IPS DF 4.7 (cell line): ENCODE results near the gene LRP4.

ENCODE experiments used
- DNase-seq: peaks from one replicate; pipeline ENCODE4 v3.0.0-alpha.2; 2013; ENCODE audit warnings: low spot score; ENCODE audit errors: extremely low read depth

Gene LRP4

DNA sequence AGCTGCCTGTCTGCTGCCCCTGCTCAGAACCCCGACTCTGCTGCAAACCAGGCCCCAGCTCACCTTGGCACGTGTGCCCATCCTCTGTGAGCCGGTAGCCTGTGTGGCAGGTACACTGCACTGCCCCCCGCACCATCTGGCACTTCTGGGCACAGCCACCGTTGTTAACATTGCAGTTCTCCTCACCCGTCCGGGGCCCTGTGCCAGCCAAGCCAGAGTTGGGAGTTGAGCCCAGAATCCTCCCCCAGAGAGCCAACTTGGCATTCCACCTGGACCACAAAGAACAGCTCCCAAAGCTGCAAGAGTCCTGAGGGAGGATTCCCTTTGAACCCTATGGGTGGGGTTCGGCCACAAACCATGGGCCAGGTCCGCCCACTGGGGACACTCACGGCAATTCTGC lies 22.5 kb downstream of the LRP4 start:
- no peak for DNase-seq

DNA sequence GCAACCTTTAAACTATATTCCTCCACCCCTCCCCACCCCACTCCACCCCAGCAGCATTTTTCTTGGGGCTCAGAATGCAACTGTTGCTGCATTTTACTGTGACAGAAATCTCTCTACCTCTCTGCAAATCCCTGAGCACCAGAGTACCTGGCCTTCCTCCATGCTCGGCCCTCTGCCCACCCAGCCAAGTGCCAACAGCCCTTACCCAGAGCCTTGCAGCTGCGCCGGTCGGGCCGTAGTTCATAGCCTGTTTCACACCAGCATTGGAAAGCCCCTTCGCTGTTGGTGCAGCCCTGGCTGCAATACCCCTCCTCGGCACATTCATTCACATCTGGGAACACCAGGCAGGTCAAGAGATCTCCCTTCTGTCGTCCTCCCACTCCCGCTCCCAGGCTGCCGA lies 23.4 kb downstream of the LRP4 start:
- DNase-seq: no peak

DNA sequence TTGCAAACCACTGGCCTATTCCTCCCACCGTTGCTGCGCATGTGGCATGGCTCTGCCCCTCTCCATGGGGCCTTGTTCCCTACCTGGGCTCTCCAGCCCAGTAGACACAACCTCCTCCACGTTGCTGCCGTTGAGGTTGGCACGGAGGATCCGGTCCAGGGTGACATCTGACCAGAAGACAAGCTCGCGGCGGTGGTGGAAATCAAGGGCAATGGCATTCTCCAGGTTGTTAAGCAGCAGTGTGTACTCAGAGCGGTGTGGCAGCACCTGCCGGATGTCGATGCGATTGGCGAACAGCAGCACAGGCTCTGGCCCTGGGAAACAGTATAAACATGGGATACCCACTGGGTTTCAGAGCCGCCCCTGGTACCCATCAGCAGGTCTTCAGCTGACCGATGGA lies 23.8 kb downstream of the LRP4 start:
- no peak for DNase-seq

DNA sequence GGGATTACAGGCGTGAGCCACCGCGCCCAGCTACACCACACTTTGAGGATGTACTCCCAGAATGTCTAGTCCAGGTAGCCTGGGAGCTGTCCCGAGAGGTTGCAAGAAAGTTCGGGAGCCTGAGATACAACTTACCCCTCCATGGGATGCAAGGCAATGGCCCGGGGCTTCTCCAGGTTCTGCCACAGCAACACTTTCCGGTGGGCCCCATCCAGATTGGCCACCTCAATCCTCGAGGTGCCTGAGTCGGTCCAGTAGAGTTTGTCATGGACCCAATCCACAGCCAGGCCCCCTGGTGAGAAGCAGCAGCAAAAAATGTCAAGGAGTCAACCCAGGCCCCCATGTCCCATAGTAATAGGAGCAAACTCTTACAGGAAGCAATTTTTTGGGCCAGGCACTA lies 25.5 kb downstream of the LRP4 start:
- no peak for DNase-seq

DNA sequence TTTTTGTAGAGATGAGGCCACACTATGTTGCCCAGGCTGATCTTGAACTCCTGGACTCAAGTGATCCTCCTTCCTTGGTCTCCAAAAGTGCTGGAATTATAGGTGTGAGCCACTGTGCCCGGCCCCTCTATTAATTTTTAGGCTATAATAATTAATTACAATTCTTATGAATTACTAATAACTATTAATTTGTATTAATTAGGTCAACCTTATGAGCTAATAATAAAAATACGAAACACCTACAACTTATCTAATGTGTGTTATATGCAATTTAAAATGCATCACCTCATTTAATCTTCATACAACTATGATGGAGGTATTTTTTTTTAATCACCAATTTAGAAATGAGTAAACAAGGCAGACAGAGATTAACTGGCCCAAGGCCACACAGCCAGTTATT lies 26.2 kb downstream of the LRP4 start:
- DNase-seq: no peak

DNA sequence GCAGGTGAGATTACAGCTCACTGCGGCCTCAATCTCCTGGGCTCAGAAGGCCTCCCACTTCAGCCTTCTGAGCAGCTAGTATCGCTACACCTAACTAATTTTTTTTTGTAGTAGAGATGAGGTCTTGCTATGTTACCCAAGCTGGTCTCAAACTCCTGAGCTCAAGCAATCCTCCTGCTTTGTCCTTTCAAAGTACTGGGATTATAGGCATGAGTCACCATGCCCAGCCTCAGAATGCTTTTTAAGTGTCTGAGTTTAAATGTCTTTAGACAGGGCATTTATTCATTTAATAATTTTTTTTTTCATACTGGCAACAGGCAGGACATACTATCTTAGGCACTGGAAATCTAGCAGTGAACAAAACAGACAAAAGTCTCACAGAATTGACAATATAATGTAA lies 27.7 kb downstream of the LRP4 start:
- no peak for DNase-seq

DNA sequence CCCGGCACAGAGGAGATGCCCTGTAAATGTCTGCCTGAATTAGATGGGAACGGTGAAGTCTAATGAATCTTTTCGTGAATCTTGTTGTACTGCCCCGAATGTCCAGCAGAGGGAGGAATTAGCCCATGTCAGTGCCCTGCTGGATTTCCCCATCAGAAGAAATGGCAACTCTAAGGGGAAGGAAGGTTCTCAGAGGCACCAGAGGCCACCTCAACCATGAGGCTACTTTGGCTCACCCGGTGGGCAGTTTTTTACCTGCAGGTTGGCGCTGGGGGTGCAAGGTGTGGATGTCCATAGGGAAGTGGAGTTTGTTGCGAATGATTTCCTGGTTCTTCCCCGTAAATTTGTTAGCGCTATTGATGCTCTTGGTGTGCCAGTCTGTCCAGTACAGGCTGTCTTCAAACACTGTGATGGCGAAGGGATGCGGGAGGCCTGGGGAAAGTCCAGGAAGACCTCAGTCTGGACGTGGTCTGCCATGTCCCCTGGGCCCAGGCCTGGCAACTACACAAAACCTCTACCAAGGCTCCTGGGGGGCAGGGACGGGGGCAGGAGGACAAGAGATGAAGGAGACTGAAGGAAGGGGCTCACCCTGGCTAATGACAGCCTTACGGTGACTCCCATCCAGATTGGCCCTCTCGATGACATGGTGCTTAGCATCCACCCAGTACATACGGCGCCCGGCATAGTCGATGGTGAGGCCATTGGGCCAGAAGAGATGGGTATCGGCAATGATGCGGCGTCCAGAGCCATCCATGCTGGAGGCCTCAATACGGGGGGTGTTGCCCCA lies 28.5 kb downstream of the LRP4 start:
- DNase-seq: peak; percentile 60

DNA sequence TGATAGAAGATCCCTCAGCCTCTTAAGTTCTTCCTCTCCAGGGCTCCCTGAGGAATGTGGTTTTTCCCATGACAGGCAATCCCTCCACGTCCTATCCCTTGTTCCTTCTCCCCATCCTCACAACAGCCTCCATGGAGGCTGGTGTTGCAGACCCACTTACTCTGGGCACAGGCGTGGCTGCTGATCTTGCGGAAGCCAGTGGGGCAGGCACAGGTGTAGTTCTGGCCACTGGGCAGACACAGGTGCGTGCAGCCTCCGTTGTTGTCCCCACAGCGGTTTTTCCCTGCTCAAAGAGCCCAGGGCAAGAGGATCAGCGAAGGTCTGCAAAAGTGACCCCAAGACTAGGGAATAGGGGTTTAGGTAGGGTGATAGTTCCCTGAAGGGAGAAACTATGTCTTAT lies 29.1 kb downstream of the LRP4 start:
- DNase-seq: no peak

DNA sequence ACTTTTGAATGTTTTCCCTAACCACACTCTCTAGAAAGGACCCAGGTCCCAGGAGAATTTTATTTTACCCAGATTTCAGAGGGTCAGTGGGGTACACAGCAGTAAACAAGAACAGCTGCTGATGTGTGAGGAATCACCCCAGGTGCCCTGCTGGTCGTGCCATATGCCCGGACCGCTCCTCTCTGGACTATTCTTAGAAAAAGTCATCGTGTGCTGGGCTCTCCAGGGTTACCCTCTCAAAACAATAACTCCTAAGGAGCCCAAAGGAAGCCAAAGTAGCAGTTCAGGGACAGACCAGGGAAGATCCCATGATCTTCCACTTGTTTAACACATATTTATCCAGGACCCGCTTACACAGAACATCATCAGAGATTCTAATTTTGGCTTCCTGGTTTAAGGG lies 29.7 kb downstream of the LRP4 start:
- no peak for DNase-seq

DNA sequence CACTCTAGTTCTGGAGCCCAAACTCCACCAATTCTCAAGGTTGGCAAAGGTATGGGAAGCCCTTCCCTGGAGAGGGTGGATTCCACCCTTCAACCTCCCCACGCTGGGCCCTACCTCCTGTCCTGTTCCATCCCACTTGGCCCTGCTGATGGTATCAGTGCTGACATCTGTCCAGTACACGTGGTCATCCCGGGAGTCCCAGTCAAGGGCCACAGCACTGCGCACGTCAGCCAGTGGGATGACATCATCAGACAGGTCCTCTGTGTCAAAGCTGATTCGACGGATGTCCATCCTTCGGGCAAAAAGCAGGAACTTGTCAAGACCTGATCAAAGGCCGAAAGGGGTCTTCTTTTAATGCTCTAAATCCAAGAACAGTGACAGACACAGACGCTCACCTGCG lies 32.1 kb downstream of the LRP4 start:
- DNase-seq: no peak

DNA sequence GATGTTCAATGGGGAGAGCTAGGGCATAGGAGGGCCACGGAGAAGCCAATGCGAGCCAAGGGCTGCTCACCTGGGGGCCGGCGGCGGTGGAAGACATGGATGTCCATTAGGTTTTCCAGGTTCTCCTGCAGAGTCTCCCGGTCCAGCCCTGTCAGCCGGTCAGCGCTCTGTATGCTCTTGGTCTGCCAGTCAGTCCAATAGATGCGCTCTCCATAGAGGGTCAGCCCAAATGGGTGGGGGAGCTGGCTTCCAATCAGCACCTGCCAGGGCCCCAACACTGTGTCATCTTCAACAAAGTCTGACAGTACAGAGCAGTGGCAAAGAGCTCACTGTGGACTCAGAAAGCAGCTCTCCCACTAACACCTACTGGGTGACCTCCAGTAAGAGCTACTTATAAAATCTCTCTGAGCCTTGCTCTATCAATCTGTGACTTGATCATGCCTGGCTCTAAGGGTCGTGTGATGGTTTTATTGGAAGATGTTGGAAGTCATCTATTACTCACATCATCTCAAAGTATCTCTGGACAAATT lies 39.2 kb downstream of the LRP4 start:
- no peak for DNase-seq

DNA sequence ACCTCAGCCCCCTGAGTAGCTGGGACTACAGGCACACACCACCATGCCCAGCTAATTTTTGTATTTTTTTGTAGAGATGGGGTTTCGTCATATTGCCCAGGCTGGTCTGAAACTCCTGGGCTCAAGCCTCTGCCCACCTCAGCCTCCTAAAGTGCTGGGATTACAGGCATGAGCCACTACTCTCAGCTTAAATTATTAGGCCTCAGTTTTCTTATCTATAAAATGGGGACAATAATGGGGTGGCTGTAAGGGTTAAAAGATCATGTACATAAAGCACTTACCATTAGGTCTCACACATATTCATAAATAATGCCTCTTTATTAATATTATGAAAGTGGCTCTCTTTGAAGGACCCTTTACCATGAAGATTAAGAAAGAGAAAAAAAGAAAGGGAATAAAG lies 40.8 kb downstream of the LRP4 start:
- DNase-seq: no peak

DNA sequence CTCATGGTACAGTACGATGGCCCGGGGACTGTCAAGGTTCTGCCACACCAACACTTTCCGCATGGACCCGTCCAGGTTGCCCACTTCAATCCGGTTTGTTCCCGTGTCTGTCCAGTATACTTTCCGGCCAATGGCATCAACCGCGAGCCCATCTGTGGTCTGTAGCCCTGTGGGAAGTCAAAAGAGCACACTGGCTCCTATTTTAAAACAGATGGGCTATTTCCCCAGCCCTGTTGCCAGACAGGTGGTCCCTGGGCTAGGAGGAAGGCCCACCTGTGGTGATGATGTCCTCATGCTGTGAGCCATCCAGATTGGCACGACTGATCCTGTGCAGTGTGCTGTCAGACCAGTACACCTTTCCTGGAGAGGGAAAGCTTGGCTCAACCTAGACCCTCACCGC lies 41.9 kb downstream of the LRP4 start:
- no peak for DNase-seq

DNA sequence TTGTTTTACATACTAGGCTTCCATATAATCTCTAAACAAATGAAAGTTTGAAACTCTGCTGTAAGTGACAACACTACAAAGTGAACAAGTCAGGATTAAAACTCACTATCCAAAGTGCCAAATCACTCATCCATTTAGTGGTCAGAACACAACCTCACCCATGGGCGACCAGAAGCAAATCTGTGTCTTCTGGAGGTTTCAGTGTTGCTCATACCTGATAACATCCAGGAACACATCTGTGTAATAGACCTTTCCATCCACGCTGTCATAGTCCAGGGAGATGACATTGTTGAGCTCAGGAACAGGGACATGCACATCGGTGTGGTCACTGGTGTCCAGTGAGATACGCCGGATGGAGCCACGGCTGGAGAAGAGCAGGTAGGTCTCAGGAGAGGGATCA lies 43.8 kb downstream of the LRP4 start:
- DNase-seq: no peak

DNA sequence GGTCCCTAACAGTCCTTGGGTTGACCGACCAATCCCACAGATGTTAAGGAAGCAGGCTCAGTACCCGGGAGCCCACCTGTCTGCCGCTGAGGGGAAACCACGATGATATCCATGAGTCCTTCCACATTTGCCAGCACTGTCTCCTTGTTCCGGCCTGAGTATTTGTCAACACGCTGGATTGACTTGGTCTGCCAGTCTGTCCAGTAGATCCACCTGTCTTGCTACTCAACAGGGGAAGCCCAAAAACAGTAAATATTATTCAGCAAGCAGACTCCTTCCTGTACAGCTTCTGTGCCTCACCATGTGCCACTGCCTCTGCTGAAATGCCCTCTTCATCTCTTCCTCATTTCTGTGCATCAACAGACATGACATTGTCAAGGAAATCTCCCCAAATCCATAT lies 49.4 kb downstream of the LRP4 start:
- no peak for DNase-seq

DNA sequence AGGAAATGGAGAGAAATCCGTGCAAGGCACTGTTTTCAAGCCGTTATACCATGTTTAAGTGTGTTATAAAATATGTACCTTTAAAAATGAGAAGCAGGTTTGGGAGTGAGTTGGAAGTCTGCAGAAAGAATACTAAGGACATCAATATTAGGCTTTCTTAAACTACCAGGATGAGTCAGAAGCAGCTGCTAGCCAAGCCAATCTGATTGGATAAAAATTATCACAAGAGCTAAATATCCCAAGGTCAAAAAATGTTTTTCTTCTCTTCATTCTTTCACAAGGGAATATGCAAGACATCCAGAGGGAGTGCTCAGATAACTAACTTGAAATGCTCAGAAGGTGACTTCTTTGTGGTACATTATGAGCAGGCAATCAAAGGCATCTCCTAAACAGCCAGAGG lies 53.0 kb downstream of the LRP4 start:
- DNase-seq: no peak

DNA sequence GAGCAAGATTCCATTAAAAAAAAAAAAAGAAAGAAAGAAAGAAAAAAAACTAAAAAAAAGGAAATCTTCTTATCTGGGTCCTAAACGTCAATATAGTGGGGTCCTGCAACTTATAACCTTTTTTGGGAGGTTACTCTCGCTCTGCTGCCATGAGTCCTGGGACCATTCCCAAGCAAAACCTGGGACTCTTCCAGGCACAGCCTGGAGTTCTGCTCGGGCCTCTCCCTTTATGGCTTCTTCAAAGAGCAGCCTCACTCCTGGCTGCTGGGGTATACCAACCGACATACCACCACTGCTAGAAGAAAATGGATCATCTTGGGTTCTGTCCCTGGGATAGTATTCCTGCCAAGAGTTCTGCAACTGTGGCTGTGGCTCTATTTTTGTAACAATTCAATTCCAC lies 58.1 kb downstream of the LRP4 start:
- no peak for DNase-seq

DNA sequence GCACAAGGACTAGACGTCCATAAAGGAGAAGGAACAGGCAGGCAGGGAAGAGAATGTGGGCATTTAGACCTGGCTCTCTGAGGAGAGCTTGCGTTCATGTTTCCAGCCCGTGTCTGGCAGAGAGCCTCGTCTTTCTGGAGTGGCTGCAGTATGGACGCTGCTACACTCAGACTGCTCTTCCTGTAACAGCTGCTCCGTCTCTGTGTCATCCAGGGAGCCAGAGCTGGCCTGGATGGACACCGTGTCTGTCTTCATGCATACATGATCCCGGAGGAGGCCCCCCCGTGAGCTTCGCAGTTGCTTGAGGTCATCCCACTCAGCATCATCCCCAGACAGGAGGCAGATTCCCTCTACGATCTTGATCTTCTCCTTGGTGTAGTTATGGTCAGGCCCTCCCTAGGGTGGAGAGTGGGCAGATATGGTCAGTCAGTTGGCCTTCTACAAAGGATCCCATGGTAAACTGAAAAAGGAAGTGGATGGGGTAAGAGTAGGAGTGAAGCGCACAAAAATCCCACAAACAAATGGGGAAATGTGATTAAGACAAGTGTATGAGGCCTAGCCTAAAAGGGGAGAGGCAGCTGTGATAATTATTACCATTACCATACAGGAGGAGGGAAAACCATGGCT lies 59.3 kb downstream of the LRP4 start:
- DNase-seq: no peak

DNA sequence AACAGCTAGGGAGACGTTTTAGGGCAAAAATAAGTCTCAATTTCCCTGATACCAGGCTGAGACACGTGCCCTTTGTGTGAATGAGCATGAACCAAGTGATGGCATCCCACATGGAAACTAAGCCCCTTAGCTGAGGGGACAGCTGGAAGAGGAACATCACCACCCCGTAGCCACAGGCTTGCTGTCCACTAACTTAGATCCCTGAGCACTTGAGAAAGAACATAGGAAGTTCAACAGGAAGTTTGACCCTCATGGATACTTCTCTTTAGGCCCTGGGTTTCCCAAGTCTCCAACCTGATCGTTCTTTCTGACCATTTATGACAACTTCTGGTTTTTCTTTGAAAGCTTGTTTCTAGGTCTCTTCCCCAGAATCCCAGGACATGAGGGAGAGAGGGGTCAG lies 60.7 kb downstream of the LRP4 start:
- DNase-seq: no peak

DNA sequence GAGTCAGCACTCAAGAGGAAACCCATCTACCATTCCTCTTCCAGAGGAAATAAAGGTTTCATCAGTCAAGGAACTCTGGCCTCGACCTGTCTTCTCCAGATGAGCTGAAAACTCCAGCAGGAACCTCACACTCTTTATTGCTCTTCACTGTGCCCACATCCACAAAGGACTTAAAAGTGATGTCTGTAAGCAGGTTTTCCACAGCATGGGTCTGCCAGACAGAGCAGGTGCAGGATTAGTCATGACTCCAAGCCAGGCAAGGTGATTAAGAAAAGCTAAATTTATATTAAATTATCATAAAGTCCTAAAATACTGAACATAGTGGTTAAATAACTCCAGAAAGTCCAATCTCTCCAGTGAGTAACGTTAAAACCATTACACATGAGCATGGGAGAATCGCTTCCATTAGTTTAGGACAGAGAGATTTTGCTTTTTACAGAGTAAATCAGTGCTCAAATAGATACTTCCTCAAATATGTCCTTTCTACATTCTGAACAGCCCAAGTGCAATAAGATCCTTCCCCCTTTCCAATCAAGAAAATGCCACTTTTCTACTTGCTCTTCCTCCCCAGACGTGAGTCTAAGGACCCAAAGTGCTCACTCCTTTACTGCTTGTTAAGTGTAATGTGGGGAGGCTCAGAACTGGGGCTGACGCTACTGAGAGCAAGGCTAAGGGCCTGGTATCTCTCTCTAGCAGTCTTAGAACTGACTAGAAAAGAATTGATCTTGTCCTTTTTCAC lies 61.6 kb downstream of the LRP4 start:
- DNase-seq: no peak

DNA sequence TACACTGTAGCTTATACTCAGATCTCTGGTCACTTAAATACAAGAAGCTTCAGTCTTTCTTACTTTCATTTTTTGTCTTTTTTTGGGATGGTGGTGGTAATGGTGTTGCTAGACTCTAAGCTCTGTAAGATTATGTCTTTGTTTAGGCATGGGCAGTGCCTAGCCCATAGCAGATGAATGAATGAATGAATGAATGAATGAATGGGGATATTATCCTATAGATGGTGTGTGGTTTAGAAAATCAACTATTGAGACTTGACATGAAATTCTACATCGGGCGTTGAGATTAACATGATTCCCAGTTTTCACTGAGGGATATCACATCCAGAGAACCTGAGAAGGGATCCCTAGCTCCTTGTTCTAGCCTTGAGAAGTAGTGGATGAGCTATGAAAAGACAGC lies 62.5 kb downstream of the LRP4 start:
- no peak for DNase-seq

DNA sequence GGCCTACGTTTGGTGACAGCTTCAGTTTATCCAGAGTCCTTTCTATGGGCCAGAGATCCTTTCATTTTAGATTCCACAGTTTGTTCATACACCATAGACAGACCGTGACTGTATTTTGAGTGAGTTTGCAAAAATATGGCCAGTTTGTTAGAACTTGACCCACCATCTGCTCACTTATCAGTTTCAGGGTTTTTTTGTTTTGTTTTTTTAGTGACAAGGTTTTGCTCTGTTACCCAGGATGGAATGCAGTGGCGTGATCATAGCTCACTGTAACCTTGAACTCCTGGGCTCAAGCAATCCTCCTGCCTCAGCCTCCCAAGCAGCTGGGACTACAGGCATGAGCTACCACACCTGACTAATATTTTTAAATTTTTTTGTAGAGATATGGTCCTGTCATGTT lies 63.2 kb downstream of the LRP4 start:
- no peak for DNase-seq
